Body of pancreas (tissue), 4 donors: ENCODE measurements around the gene SLC9A5. TPM values are rescaled to one million over a fixed set of nuclear protein-coding genes. Genes with fewer than 3 reads are reported as not detected.

ENCODE experiments used
- ATAC-seq: fragments of 150-250 bp; one replicate; pipeline ENCODE4 v1.9.1; 2016
- DNase-seq, 4 donors: peaks; one replicate each; pipeline ENCODE4 v3.0.0-alpha.2; 2019
- H3K27ac ChIP-seq, 4 donors: fragments of 200-600 bp; sonication (generic); 1 replicate in 3 of 4; 2 replicates in 1 of 4; pipeline versions ENCODE4 v1.5.1 to v1.6.1; 2016 to 2019; ENCODE audit warnings: mild to moderate bottlenecking in 1 of 4, mixed read lengths in 1 of 4, moderate library complexity in 1 of 4
- H3K27me3 ChIP-seq, 2 donors: fragments of 200-600 bp; sonication (generic); one replicate each; pipeline ENCODE4 v1.6.0; 2016; ENCODE audit warnings: mild to moderate bottlenecking in 1 of 2
- H3K36me3 ChIP-seq, 2 donors: fragments of 200-600 bp; sonication (generic); replicated peaks in 1 of 2; 2 replicates each; pipeline ENCODE4 v1.5.1; 2016; ENCODE audit warnings: low read depth in 2 of 2; ENCODE audit not compliant: insufficient read depth in 1 of 2
- H3K4me1 ChIP-seq: fragments of 200-600 bp; sonication (generic); one replicate; pipeline ENCODE4 v1.6.0; 2016
- H3K4me3 ChIP-seq, 2 donors: fragments of 200-600 bp; sonication (generic); 1 replicate in 1 of 2; 2 replicates in 1 of 2; pipeline ENCODE4 v1.5.1; 2016 to 2019
- H3K9me3 ChIP-seq, 3 donors: fragments of 200-600 bp; sonication (generic); 1 replicate in 2 of 3; 2 replicates in 1 of 3; pipeline ENCODE4 v1.5.1; 2016
- CTCF ChIP-seq, 7 experiments: fragments of 450-650 bp in 4 of 7; fragments of 200-600 bp in 3 of 7; sonication (generic) in 3 of 7; IDR thresholded peaks; one replicate each; pipeline ENCODE4 v1.5.1; 2016 to 2019; ENCODE audit warnings: antibody characterized with exemption in 7 of 7
- POLR2A ChIP-seq, 3 donors: fragments of 450-650 bp; IDR thresholded peaks; one replicate each; pipeline ENCODE4 v1.6.1; 2016; ENCODE audit warnings: antibody characterized with exemption in 3 of 3, mild to moderate bottlenecking in 2 of 3
- WGBS, 2 donors: methylation state at CpG; one replicate each; pipeline ENCODE4 v1.1.5; 2017; 5-methylcytosine and 5-hydroxymethylcytosine counted together
- intact Hi-C: fragments of 100-400 bp; cut with DNase I; formaldehyde crosslinking; loops from one replicate; pipeline ENCODE4 v1.15.1; 2023
- total RNA-seq, 2 donors: library from RNA; depleted of rRNA; stranded (reverse); fragments of >200 nt; gene quantifications; one replicate each; pipeline ENCODE4 v1.1.0, GENCODE V29; 2016

Gene SLC9A5
- total RNA-seq, 2 donors from 2014 or later, result 0.26 to 0.33 TPM

GRCh38 chr16:67286441-67287235 is 37.9 kb downstream of the SLC9A5 start:
- DNase-seq, result no peak
- TF ChIP-seq POLR2A (IDR thresholded peaks at IDR 0.05), result no peak
- 91 to 93% methylated on average over 24 to 28 of the region's 28 CpGs for WGBS, 2 donors
- ATAC-seq, result no peak
- Histone ChIP-seq H3K36me3 (no peaks in the 10 kb centered on the region), H3K9me3 (no peaks in the 10 kb centered on the region), H3K4me1 (peaks cover 7% of the 10 kb centered on the region), H3K4me3 (no peak overlapping the region), H3K27me3 (no peaks in the 10 kb centered on the region), H3K27ac (no peak overlapping the region)
- intact Hi-C loops, result no loop called here

GRCh38 chr16:67287960-67288359 is 39.2 kb downstream of the SLC9A5 start:
- Histone ChIP-seq H3K27ac (no peak overlapping the region), H3K4me1 (peaks cover 7% of the 10 kb centered on the region), H3K36me3 (no peaks in the 10 kb centered on the region), H3K9me3 (no peaks in the 10 kb centered on the region), H3K4me3 (no peak overlapping the region), H3K27me3 (no peaks in the 10 kb centered on the region)
- 90 to 95% methylated on average over 12 to 14 of the region's 14 CpGs for WGBS, 2 donors
- intact Hi-C loops, result no loop called here
- ATAC-seq (no peak), DNase-seq (no peak)
- TF ChIP-seq CTCF (IDR thresholded peaks at IDR 0.05) (no peak), POLR2A (IDR thresholded peaks at IDR 0.05) (no peak)

- no peak overlapping the region for H3K27ac ChIP-seq
- ATAC-seq (no peak), DNase-seq (no peak)
- no peaks in the 10 kb centered on the region for H3K4me1 ChIP-seq
- no peaks in the 10 kb centered on the region for H3K9me3 ChIP-seq
- H3K27me3 ChIP-seq, result no peaks in the 10 kb centered on the region
- no peak for TF ChIP-seq POLR2A (IDR thresholded peaks at IDR 0.05)
- TF ChIP-seq CTCF (IDR thresholded peaks at IDR 0.05), result no peak
- H3K36me3 ChIP-seq, result no peaks in the 10 kb centered on the region
- WGBS, 2 donors, result 69 to 78% methylated on average over 6 to 7 of the region's 7 CpGs
- H3K4me3 ChIP-seq, result no peak overlapping the region
- intact Hi-C loops, result no loop called here
These were observed 42.7 kb downstream of the SLC9A5 start for GRCh38 chr16:67291461-67291860.

- intact Hi-C loops, result no loop called here
These were observed 45.5 kb downstream of the SLC9A5 start for GRCh38 chr16:67294171-67294757.

More at GRCh38 chr16:67294171-67294757, 45.5 kb downstream of the SLC9A5 start:
- Histone ChIP-seq H3K4me3 (no peak overlapping the region), H3K9me3 (no peaks in the 10 kb centered on the region), H3K36me3 (no peaks in the 10 kb centered on the region), H3K27ac (no peak overlapping the region), H3K27me3 (no peaks in the 10 kb centered on the region), H3K4me1 (no peaks in the 10 kb centered on the region)
- WGBS, 2 donors, result 72 to 75% methylated on average over 4 of the region's 4 CpGs
- DNase-seq, result no peak
- no peak for ATAC-seq
- TF ChIP-seq CTCF (IDR thresholded peaks at IDR 0.05) (no peak), POLR2A (IDR thresholded peaks at IDR 0.05) (no peak)
